GM15510 (cell line): Measurements from ENCODE around the gene DKK1.

Experiments used
- POLR2A ChIP-seq: IDR thresholded peaks from 3 replicates; pipeline ENCODE4 v1.6.1; 2011; ENCODE audit warnings: borderline replicate concordance; ENCODE audit not compliant: insufficient read length; ENCODE audit errors: extremely low read depth

Gene DKK1

DNA sequence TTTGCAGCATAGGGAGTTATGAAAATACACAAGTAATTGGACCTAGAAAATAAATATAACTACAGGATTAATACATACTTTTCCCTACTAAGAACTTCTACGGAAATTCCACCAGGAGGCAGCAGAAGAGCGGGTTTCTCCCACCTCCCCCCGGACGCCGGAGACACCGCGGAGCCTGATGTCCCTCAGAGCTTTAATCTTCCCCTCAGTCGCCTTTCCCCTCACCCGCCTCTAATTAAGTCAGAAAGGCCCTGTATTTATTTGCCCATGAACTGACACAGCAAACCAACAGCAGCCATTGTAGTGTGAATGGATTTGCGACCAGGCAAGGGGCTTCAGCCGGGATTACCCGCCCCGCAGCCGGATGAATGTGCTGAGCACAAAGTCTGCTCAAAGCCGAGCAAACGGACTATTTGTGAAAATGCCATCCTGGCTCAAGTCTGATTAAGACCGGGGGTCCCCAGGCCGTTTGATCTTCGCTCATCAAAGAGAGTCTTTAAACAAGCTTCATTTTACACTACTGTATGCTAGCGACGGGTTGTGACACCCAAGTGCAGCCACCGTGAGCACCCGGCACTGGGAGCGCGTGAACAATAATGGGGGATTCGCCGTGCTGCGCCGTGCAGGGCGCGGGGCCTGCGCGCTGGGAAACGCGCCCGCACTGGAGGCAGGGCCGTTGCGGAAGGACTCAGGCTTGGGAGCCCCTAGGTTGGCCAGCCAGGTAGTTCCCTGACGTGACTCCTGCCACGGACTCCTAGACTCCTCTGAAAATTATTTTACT, 5.6 kb upstream of the DKK1 start:
- no peak for TF ChIP-seq POLR2A

GRCh38 chr10:52312942-52313255, 1.2 kb upstream of the DKK1 start:
- TF ChIP-seq POLR2A: no peak

- no peak for TF ChIP-seq POLR2A
Measured at GRCh38 chr10:52313256-52313932, 687 bp upstream of the DKK1 start.

DNA sequence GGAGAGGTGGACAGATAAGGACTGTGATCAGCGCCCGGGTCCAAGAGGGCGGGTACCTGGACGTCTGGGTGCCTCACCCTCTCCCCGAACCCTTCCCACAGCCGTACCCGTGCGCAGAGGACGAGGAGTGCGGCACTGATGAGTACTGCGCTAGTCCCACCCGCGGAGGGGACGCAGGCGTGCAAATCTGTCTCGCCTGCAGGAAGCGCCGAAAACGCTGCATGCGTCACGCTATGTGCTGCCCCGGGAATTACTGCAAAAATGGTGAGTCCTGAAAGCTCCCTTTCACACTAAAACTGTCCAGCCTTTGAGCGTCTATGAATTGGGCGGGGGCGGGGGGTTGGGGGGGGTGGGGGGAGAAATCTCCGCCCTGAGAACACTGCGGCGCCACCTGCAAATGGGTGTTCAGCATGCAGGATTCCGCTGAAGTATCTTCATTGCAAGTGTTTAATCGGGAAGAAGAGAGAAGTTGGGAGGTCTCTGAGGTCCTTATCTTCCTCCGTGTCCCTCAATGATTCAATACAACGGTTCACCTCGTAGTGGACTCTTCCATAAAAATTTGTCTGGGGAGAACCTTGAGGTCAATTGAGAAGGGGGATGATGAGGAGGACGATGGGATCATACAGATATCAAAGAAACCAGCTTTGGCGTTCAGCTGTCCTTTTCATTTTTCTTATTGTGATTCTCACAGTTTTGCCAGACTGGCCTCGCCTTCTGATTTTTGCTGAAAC, 906 bp downstream of the DKK1 start:
- TF ChIP-seq POLR2A: no peak

DNA sequence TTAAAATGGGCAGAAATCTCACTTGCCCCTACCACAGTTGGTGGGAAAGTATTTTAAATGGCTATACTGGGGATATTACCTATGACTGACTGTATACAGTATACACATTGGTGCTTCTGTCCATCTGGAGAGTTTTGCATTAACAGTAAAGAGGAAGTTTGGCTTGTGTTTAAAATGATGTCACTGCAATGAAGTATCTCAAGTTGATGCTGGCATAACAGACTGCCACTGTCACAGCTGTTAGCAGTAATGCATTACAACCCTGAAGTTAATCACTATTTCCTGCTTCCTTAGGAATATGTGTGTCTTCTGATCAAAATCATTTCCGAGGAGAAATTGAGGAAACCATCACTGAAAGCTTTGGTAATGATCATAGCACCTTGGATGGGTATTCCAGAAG, 1.9 kb downstream of the DKK1 start:
- no peak for TF ChIP-seq POLR2A

DNA sequence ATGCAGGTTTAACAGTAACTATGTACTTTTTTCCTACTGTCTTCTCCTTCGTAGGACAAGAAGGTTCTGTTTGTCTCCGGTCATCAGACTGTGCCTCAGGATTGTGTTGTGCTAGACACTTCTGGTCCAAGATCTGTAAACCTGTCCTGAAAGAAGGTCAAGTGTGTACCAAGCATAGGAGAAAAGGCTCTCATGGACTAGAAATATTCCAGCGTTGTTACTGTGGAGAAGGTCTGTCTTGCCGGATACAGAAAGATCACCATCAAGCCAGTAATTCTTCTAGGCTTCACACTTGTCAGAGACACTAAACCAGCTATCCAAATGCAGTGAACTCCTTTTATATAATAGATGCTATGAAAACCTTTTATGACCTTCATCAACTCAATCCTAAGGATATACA, 2.4 kb downstream of the DKK1 start:
- TF ChIP-seq POLR2A: no peak

GRCh38 chr10:52318136-52318701, 4.1 kb downstream of the DKK1 start:
- TF ChIP-seq POLR2A: no peak

DNA sequence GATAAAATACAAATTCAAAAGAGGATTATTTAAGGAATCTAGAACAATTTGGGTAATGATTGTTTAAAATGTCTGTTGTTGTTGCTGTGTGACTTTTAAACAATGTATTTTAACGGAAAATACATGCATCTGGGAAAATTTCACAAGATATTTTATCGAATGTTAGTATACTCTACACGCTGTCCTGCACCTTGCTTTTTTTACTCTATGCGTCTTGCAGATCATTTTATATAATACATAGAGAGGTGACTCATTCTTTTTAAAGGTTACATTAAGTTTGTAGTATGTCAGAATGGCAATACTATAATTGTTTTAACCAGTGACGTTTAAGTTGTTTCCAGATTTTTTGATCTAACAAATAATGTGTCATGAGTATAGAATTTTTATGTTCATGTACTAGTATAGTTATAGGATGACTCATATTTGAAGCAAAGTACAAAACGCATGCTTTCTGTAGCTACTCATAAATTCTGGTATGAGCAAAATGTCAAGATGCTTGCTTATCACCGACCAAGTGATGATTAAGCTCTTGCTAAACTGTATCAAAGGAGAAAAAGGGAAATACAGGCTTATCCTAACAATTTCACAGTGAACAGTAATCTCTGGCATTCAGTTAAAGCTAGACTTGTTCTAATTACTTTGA, 4.9 kb downstream of the DKK1 start:
- no peak for TF ChIP-seq POLR2A

DNA sequence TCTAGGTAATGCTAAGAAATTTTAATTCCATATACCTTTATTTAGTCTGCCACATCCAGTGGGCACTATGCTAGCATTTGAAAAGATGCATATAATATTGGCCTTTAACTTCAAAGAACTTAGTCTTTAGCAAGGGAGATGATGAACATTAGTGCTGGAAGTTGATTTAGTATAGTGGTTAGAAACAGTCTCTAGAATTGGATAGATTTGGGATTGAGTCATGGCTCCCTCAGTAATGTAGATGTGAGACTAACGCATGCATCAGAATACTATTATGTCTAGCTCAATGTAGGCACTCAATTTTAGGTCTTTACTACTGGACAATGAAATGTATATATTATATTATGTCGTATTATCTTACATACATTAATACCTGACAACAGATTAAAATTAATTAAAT, 5.8 kb downstream of the DKK1 start:
- TF ChIP-seq POLR2A: no peak

DNA sequence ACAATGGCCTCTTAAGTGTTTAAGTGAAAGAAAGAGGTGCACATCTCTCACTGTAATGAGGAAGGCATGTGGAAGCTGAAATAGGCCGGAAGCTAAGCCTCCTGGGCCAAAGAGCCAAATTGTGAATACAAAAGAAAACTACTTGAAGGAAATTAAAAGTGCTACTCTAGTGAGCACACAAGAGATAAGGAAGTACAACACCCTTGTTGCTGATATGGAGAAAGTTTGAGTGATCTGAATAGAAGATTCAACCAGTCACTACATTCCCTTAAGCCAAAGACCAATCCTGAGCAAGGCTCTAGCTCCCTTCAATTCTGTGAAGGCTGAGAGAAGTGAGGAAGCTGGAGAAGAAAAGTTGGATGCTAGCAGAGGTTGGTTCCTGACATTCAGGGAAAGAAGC, 8.2 kb downstream of the DKK1 start:
- TF ChIP-seq POLR2A: no peak

GRCh38 chr10:52322936-52323335, 8.9 kb downstream of the DKK1 start:
- no peak for TF ChIP-seq POLR2A

DNA sequence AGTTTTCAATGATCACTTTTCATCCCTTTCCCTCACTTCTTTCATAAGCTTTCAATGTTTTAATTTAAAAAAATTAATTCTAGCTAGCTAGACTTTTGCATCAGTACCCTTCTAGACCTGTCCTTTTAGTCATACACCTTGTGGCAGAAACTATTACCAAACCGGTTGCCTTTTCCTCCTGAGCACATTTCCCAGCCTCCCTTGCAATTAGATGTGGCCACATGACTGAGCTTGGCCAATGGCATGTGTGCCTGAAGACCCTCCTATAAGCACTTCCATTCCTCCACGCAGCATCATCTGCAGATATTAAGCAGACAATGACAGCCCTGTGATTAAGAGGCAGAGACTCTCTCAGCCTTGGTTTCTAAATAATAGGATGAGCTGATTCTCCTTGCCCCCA, 12.3 kb downstream of the DKK1 start:
- TF ChIP-seq POLR2A: no peak

- no peak for TF ChIP-seq POLR2A
Measured at GRCh38 chr10:52331638-52332364, 17.7 kb downstream of the DKK1 start.

DNA sequence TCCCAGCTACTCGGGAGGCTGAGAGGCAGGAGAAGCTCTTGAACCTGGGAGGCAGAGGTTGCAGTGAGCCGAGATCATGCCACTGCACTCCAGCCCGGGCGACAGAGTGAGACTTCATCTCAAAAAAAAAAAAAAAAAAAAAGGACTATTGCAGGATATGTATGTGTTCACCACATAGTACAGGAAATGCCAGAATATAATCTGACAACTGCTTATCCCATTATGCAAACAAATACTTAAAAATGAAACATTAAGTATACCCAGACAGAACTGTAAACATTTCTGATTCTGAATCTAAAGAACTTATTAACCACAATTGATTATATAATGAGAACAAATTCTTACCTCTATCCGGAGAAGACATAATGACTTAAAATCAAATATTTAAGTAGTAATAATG, 18.7 kb downstream of the DKK1 start:
- no peak for TF ChIP-seq POLR2A

GRCh38 chr10:52334595-52334994, 20.5 kb downstream of the DKK1 start:
- no peak for TF ChIP-seq POLR2A

DNA sequence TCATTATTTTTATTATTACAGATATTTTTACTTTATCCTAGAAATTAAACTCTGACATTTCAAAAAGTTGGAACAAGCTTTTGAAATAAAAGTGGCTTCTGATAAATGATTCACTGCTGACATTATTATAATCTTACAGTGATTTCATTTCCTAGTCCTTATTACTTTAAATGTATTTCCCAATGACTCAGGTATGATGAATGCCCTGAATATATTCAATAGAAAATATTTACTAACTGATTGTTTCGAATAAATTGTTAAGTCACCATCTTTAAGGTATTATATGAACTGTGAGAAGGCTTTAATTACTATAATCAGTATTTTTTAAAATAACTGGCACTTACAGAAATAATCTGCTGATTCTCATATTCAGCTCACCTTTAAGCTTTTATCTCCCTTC, 21.6 kb downstream of the DKK1 start:
- TF ChIP-seq POLR2A: no peak
